Heart left ventricle (tissue), 16 donors: Measurements from ENCODE around the gene PRR35. TPM values are rescaled to one million over a fixed set of nuclear protein-coding genes. Genes with fewer than 3 reads are reported as not detected.

Experiments used
- ATAC-seq, 4 donors: fragments of 200-7000 bp; cut with Tn5 transposase; one replicate each; pipeline ENCODE4 v1.9.1; 2020 to 2022; ENCODE audit warnings: moderate library complexity in 4 of 4, mild to moderate bottlenecking in 3 of 4, moderate number of reproducible peaks in 1 of 4
- DNase-seq, 5 donors: peaks; one replicate each; pipeline ENCODE4 v3.0.0-alpha.2; 2020
- H3K27ac ChIP-seq, 12 donors: fragments of 200-600 bp; sonication (generic) in 4 of 12; one replicate each; pipeline versions ENCODE4 v1.5.0 to v1.8.0; 2016 to 2022; ENCODE audit warnings: mild to moderate bottlenecking in 2 of 12
- H3K27me3 ChIP-seq, 9 donors: fragments of 200-600 bp; sonication (generic) in 2 of 9; one replicate each; pipeline versions ENCODE4 v1.5.1 to v1.8.0; 2016 to 2022; ENCODE audit warnings: mild to moderate bottlenecking in 3 of 9
- H3K36me3 ChIP-seq, 9 donors: fragments of 200-600 bp; sonication (generic) in 2 of 9; one replicate each; pipeline versions ENCODE4 v1.5.0 to v1.8.0; 2018 to 2022; ENCODE audit warnings: mild to moderate bottlenecking in 2 of 9
- H3K4me1 ChIP-seq, 12 donors: fragments of 200-600 bp; sonication (generic) in 4 of 12; one replicate each; pipeline versions ENCODE4 v1.5.0 to v1.8.0; 2016 to 2022; ENCODE audit warnings: mild to moderate bottlenecking in 3 of 12
- H3K4me3 ChIP-seq, 12 donors: fragments of 200-600 bp; sonication (generic) in 4 of 12; one replicate each; pipeline versions ENCODE4 v1.5.0 to v1.8.0; 2017 to 2022; ENCODE audit warnings: mild to moderate bottlenecking in 9 of 12, moderate library complexity in 4 of 12
- H3K9me3 ChIP-seq, 12 donors: fragments of 200-600 bp; sonication (generic) in 4 of 12; one replicate each; pipeline versions ENCODE4 v1.5.0 to v1.8.0; 2016 to 2022; ENCODE audit warnings: mild to moderate bottlenecking in 1 of 12
- POLR2A ChIP-seq, 2 donors: fragments of 450-650 bp; IDR thresholded peaks; one replicate each; pipeline ENCODE4 v1.6.1; 2017; ENCODE audit warnings: antibody characterized with exemption in 2 of 2, mild to moderate bottlenecking in 2 of 2, moderate library complexity in 2 of 2
- WGBS, 4 donors: extraction: QIAGEN DNeasy Blood & Tissue Kit in 2 of 4; methylation state at CpG; one replicate each; pipeline versions ENCODE4 v1.1.5 to v1.1.7; 2013 to 2018; 5-methylcytosine and 5-hydroxymethylcytosine counted together
- intact Hi-C, 10 donors: fragments of 100-400 bp; cut with DNase I; formaldehyde crosslinking; loops; one replicate each; pipeline versions ENCODE4 v1.11.1 to v1.14.2; 2022
- polyA plus RNA-seq, 2 donors: library from polyadenylated mRNA; stranded (reverse); fragments of 200-250 nt; gene quantifications; one replicate each; pipeline ENCODE4 v1.2.3, GENCODE V29; 2013
- total RNA-seq, 9 donors: library from RNA; depleted of rRNA in 2 of 9; stranded (reverse); fragments of >200 nt in 2 of 9; fragmentation: NEBNext Ultra II Directional in 3 of 9; extraction: Animal tissue kit (Norgen Biotek cat#: 25700) in 3 of 9; gene quantifications; one replicate each; pipeline versions ENCODE4 v1.1.0 to v1.2.4, GENCODE V29; 2016 to 2023
- TF ChIP-seq, protein P1 (sequence below), 12 donors: fragments of 200-600 bp; sonication (generic) in 4 of 12; IDR thresholded peaks; one replicate each; pipeline versions ENCODE4 v1.5.0 to v1.8.0; 2018 to 2022; ENCODE audit warnings: antibody characterized with exemption in 12 of 12, mild to moderate bottlenecking in 5 of 12
- donor health status: ischemic (EF 13 %, LVEDD 7.1; RV severe dilation, severe dysfunction).
- donor health status: healthy with polysubstance abuse.
- donor health status: DM: no; HTN: yes; CAD: no.
- donor health status: DM: no; HTN: no; CAD: no.
- donor health status: ischemic (EF 25% LVEDD 6.9; RV normal size, moderate dysfunction).
- donor health status: ischemic (EF 25% LVEDD 5.7; RV mildly dilated, moderate dysfunction).
- donor health status: healthy.
- donor health status: DM: yes; HTN: yes; CAD: no.
- donor health status: ischemic (EF 35%, LVEDD 5.7; RV mildly dilated, moderate dysfunction).
- donor health status: nonischemic (EF 11% LVEDD 7.7; RV severe dilation, severe dysfunction).
- donor health status: DM: yes; HTN: yes; CAD: no.
- donor health status: PGD.
- donor health status: ischemic (EF 29% LVEDD 5.4; RV normal size, mild dysfunction).
- donor health status: nonischemic (EF 23%, LVEDD 6.1; RV moderate dilation, normal function).

Gene PRR35
- total and polyA plus RNA-seq, 11 donors: not detected

DNA sequence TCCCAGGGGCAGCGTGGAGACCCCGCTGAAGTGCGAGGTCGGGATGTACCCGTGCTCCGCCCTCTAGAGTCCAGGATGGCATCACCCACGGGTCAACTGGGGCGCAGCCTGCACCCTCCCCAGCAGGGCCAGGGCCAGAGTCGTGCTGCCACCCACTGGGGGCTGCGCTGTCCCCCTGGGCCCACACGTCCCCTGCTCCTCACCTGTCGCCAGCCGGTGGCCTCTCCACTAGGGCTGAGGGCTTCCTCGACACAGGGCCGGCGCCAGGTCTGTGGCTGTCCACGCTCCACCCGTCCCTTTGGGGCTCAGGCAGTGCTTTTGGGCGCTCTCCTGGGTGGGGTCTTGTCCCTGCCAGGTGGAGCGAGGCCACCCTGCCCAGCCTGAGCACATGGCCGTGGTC lies 11.6 kb upstream of the PRR35 start:
- WGBS, 4 donors: 88 to 98% (median 96%) methylated on average over 13 to 21 of the region's 21 CpGs
- ATAC-seq (no peak), DNase-seq (no peak)
- Histone ChIP-seq H3K4me3 (no peak overlapping the region), H3K36me3 (peaks cover 0 to 60% (median 25%) of the 10 kb centered on the region in 9 donors), H3K27me3 (no peaks in the 10 kb centered on the region), H3K27ac (no peak overlapping the region), H3K9me3 (no peaks in the 10 kb centered on the region), H3K4me1 (no peaks in the 10 kb centered on the region)
- no peak for TF ChIP-seq POLR2A (IDR thresholded peaks at IDR 0.05)
- TF ChIP-seq, protein P1, sequence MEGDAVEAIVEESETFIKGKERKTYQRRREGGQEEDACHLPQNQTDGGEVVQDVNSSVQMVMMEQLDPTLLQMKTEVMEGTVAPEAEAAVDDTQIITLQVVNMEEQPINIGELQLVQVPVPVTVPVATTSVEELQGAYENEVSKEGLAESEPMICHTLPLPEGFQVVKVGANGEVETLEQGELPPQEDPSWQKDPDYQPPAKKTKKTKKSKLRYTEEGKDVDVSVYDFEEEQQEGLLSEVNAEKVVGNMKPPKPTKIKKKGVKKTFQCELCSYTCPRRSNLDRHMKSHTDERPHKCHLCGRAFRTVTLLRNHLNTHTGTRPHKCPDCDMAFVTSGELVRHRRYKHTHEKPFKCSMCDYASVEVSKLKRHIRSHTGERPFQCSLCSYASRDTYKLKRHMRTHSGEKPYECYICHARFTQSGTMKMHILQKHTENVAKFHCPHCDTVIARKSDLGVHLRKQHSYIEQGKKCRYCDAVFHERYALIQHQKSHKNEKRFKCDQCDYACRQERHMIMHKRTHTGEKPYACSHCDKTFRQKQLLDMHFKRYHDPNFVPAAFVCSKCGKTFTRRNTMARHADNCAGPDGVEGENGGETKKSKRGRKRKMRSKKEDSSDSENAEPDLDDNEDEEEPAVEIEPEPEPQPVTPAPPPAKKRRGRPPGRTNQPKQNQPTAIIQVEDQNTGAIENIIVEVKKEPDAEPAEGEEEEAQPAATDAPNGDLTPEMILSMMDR (IDR thresholded peaks at IDR 0.05): no peak
- intact Hi-C loops: no loop called here

DNA sequence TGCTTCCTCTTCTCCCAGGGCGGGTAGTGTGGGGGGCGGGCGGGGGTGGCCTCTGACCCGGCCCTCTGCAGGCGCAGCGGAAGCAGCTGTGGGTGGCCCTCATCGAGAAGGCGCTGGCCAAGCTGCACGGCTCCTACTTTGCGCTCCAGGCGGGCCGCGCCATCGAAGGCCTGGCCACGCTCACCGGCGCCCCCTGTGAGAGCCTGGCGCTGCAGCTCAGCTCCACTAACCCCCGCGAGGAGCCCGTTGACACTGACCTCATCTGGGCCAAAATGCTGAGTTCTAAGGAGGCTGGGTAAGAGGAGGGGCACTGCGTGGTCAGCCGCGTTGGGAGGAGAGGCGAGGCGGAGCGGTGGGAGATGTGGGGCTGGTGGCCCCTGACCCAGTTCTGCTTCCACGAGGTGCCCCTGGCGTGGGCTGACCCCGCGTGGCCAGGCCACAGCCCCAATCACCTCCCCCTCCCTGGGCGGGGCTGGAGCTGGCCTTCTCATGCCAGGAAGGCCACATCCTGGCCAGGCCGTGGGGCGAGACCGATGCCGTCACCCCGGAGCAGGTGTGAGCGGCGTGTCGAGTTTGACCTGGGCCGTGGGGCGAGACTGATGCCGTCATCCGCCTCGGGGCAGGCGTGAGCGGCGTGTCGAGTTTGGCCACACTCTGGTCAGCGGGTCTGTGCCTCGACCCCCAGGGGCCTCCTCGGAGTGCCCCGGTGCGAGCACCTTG lies 10.5 kb upstream of the PRR35 start:
- Histone ChIP-seq H3K27me3 (no peaks in the 10 kb centered on the region), H3K36me3 (peaks cover 0 to 67% (median 25%) of the 10 kb centered on the region in 9 donors)
- 95 to 98% (median 95%) methylated on average over 41 to 54 of the region's 54 CpGs for WGBS, 4 donors

DNA sequence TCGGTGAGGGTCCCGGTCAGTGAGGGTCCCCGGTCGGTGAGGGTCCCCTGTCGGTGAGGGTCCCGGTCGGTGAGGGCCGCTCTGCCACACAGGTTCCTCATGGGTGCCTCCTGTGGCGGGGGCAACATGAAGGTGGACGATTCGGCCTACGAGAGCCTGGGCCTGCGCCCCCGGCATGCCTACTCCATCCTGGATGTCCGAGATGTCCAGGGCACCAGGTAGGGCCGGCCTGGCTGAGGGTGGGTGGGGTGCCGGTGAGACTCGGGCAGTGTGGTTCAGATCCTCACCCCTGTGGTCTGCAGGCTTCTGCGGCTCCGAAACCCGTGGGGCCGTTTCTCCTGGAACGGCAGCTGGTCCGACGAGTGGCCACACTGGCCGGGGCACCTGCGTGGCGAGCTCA lies 9.0 kb upstream of the PRR35 start:
- Histone ChIP-seq H3K4me3 (no peak overlapping the region), H3K9me3 (no peaks in the 10 kb centered on the region), H3K36me3 (peaks cover 0 to 60% (median 25%) of the 10 kb centered on the region in 9 donors), H3K4me1 (no peaks in the 10 kb centered on the region), H3K27ac (no peak overlapping the region), H3K27me3 (no peaks in the 10 kb centered on the region)
- TF ChIP-seq POLR2A (IDR thresholded peaks at IDR 0.05): no peak
- TF ChIP-seq, protein P1 (IDR thresholded peaks at IDR 0.05): no peak
- ATAC-seq (no peak), DNase-seq (no peak)
- 96 to 99% (median 97%) methylated on average over 14 to 28 of the region's 28 CpGs for WGBS, 4 donors
- intact Hi-C loops: no loop called here

More for the DNA sequence above, 10.5 kb upstream of the PRR35 start:
- no peak for DNase-seq
- Histone ChIP-seq H3K4me1 (no peaks in the 10 kb centered on the region), H3K27ac (no peak overlapping the region), H3K4me3 (no peak overlapping the region), H3K9me3 (no peaks in the 10 kb centered on the region)
- TF ChIP-seq, protein P1 (IDR thresholded peaks at IDR 0.05): no peak
- no peak for TF ChIP-seq POLR2A (IDR thresholded peaks at IDR 0.05)
- intact Hi-C loops: no loop called here
- ATAC-seq: no peak

DNA sequence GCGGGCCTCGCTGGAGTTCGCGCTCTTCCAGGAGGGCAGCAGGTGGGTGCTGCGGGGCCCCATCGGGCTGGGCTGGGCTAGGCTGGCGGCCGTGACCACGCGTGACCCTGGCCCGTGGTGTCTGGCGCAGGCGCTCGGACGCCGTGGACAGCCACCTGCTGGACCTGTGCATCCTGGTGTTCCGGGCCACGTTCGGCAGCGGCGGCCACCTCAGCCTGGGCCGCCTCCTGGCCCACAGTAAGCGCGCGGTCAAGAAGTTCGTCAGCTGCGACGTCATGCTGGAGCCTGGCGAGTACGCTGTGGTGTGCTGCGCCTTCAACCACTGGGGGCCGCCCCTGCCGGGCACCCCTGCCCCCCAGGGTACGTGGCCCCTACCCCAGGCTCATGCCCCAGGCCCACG lies 8.0 kb upstream of the PRR35 start:
- ATAC-seq (no peak), DNase-seq (no peak)
- H3K4me1 ChIP-seq: no peaks in the 10 kb centered on the region
- 95 to 98% (median 97%) methylated on average over 13 to 35 of the region's 35 CpGs for WGBS, 4 donors
- no peaks in the 10 kb centered on the region for H3K9me3 ChIP-seq
- peaks cover 0 to 60% (median 25%) of the 10 kb centered on the region in 9 donors for H3K36me3 ChIP-seq
- no peak overlapping the region for H3K4me3 ChIP-seq
- intact Hi-C loops: no loop called here
- no peaks in the 10 kb centered on the region for H3K27me3 ChIP-seq
- H3K27ac ChIP-seq: no peak overlapping the region
- TF ChIP-seq POLR2A (IDR thresholded peaks at IDR 0.05): no peak
- TF ChIP-seq, protein P1 (IDR thresholded peaks at IDR 0.05): no peak
